H9 (cell line): Measurements from ENCODE around the gene EVL. TPM values are rescaled to one million over a fixed set of nuclear protein-coding genes. Genes with fewer than 3 reads are reported as not detected.

Source experiments
- DNase-seq: peaks from one replicate; pipeline ENCODE4 v3.0.0-alpha.2; 2017
- H2AFZ ChIP-seq: one replicate; pipeline ENCODE4 v1.6.1; 2013; ENCODE audit warnings: mild to moderate bottlenecking, low read length, control low read depth, moderate library complexity
- H2AK5ac ChIP-seq: 2 replicates; pipeline ENCODE4 v1.6.1; 2013; ENCODE audit warnings: low read length, control low read depth, mixed read lengths; ENCODE audit not compliant: insufficient read length
- H2BK120ac ChIP-seq: one replicate; pipeline ENCODE4 v1.6.1; 2013; ENCODE audit warnings: low read depth, mild to moderate bottlenecking, low read length, control low read depth, inconsistent platforms; ENCODE audit not compliant: poor library complexity, severe bottlenecking
- H2BK12ac ChIP-seq: 2 replicates; pipeline ENCODE4 v1.6.1; 2013; ENCODE audit warnings: low read length, control low read depth, mixed read lengths, low read depth; ENCODE audit not compliant: insufficient read length
- H2BK15ac ChIP-seq: 2 replicates; pipeline ENCODE4 v1.6.1; 2013; ENCODE audit warnings: low read depth, low read length, control low read depth
- H2BK20ac ChIP-seq: one replicate; pipeline ENCODE4 v1.6.1; 2013; ENCODE audit warnings: low read depth, mild to moderate bottlenecking, low read length, control low read depth, inconsistent platforms; ENCODE audit not compliant: poor library complexity, severe bottlenecking
- H2BK5ac ChIP-seq: 2 replicates; pipeline ENCODE4 v1.6.1; 2013; ENCODE audit warnings: low read length, control low read depth, mixed read lengths; ENCODE audit not compliant: insufficient read length
- H3K14ac ChIP-seq: 2 replicates; pipeline ENCODE4 v1.6.1; 2013; ENCODE audit warnings: low read length, control low read depth; ENCODE audit not compliant: insufficient read depth
- H3K18ac ChIP-seq: 2 replicates; pipeline ENCODE4 v1.6.1; 2013; ENCODE audit warnings: low read depth, mild to moderate bottlenecking, mixed read lengths, low read length, control low read depth; ENCODE audit not compliant: insufficient read length
- H3K23ac ChIP-seq: 2 replicates; pipeline ENCODE4 v1.6.1; 2013; ENCODE audit warnings: low read length, control low read depth, mixed read lengths, low read depth; ENCODE audit not compliant: insufficient read length
- H3K23me2 ChIP-seq: 2 replicates; pipeline ENCODE4 v1.6.1; 2013; ENCODE audit warnings: low read depth, mild to moderate bottlenecking, mixed read lengths, low read length, control low read depth; ENCODE audit not compliant: insufficient read length, poor library complexity, severe bottlenecking
- H3K27ac ChIP-seq: 2 replicates; pipeline ENCODE4 v1.5.1; 2013; ENCODE audit warnings: low read length, control low read depth, mixed read lengths, low read depth; ENCODE audit not compliant: insufficient read length
- H3K27me3 ChIP-seq: 2 replicates; pipeline ENCODE4 v1.6.1; 2013; ENCODE audit warnings: low read length, control low read depth, inconsistent platforms; ENCODE audit not compliant: insufficient read depth
- H3K4ac ChIP-seq: 2 replicates; pipeline ENCODE4 v1.6.1; 2013; ENCODE audit warnings: low read depth, mild to moderate bottlenecking, control low read depth, inconsistent platforms, low read length, moderate library complexity
- H3K4me1 ChIP-seq: 2 replicates; pipeline ENCODE4 v1.6.1; 2013; ENCODE audit warnings: low read length, control low read depth, inconsistent platforms; ENCODE audit not compliant: insufficient read depth
- H3K4me2 ChIP-seq: 2 replicates; pipeline ENCODE4 v1.6.1; 2013; ENCODE audit warnings: low read length, control low read depth, mixed read lengths; ENCODE audit not compliant: insufficient read length, insufficient read depth
- H3K56ac ChIP-seq: 2 replicates; pipeline ENCODE4 v1.6.1; 2013; ENCODE audit warnings: low read depth, mild to moderate bottlenecking, mixed read lengths, low read length, control low read depth; ENCODE audit not compliant: insufficient read length
- H3K79me1 ChIP-seq: 2 replicates; pipeline ENCODE4 v1.6.1; 2013; ENCODE audit warnings: low read depth, mild to moderate bottlenecking, moderate library complexity, low read length, control low read depth, inconsistent platforms; ENCODE audit not compliant: insufficient read depth, poor library complexity, severe bottlenecking
- H3K79me2 ChIP-seq: 2 replicates; pipeline ENCODE4 v1.6.1; 2013; ENCODE audit warnings: low read length, control low read depth, inconsistent platforms; ENCODE audit not compliant: insufficient read depth
- H3K9ac ChIP-seq: 2 replicates; pipeline ENCODE4 v1.6.1; 2013; ENCODE audit warnings: low read length, control low read depth, mixed read lengths; ENCODE audit not compliant: insufficient read length; ENCODE audit errors: extremely low read depth
- H3K9me3 ChIP-seq: one replicate; pipeline ENCODE4 v1.6.1; 2013; ENCODE audit warnings: low read depth, low read length, inconsistent platforms; ENCODE audit not compliant: control insufficient read depth
- H3T11ph ChIP-seq: one replicate; pipeline ENCODE4 v1.6.1; 2013; ENCODE audit warnings: mild to moderate bottlenecking, low read length, control low read depth, inconsistent platforms
- H4K20me1 ChIP-seq: one replicate; pipeline ENCODE4 v1.6.1; 2013; ENCODE audit not compliant: control insufficient read depth, insufficient read length, insufficient read depth
- H4K5ac ChIP-seq: 2 replicates; pipeline ENCODE4 v1.6.1; 2013; ENCODE audit warnings: low read depth, mild to moderate bottlenecking, mixed read lengths, low read length, control low read depth; ENCODE audit not compliant: insufficient read length
- H4K8ac ChIP-seq: replicated peaks from 2 replicates; pipeline ENCODE4 v1.6.1; 2013; ENCODE audit warnings: low read length, control low read depth, mixed read lengths, low read depth; ENCODE audit not compliant: insufficient read length
- H4K91ac ChIP-seq: 2 replicates; pipeline ENCODE4 v1.6.1; 2013; ENCODE audit warnings: low read depth, mild to moderate bottlenecking, moderate library complexity, mixed read lengths, low read length, control low read depth; ENCODE audit not compliant: insufficient read length
- H3K27ac Mint-ChIP-seq, 3 experiments: 2 replicates in 2 of 3; 3 replicates in 1 of 3; pipeline ENCODE4 v1.8.0; 2020 to 2021; ENCODE audit warnings: mixed read lengths in 3 of 3, mild to moderate bottlenecking in 1 of 3, moderate library complexity in 1 of 3
- H3K27me3 Mint-ChIP-seq: 2 replicates; pipeline ENCODE4 v1.8.0; 2021; ENCODE audit warnings: low read depth, mild to moderate bottlenecking, moderate library complexity, mixed read lengths
- H3K36me3 Mint-ChIP-seq, 3 experiments: 2 replicates in 2 of 3; 3 replicates in 1 of 3; pipeline ENCODE4 v1.8.0; 2020 to 2021; ENCODE audit warnings: low read depth in 3 of 3, mixed read lengths in 3 of 3; ENCODE audit not compliant: insufficient read depth in 1 of 3
- H3K4me1 Mint-ChIP-seq, 2 experiments: 2 replicates each; pipeline ENCODE4 v1.8.0; 2020; ENCODE audit warnings: mixed read lengths in 2 of 2
- H3K4me3 Mint-ChIP-seq, 2 experiments: 2 replicates in 1 of 2; 3 replicates in 1 of 2; pipeline ENCODE4 v1.8.0; 2020 to 2021; ENCODE audit warnings: mild to moderate bottlenecking in 2 of 2, mixed read lengths in 2 of 2, moderate library complexity in 1 of 2
- H3K9me3 Mint-ChIP-seq, 2 experiments: 2 replicates in 1 of 2; 3 replicates in 1 of 2; pipeline ENCODE4 v1.8.0; 2020; ENCODE audit warnings: mild to moderate bottlenecking in 2 of 2, mixed read lengths in 2 of 2, moderate library complexity in 1 of 2
- CTCF ChIP-seq: fragments of 200-600 bp; sonication (generic); conservative IDR thresholded peaks from 3 replicates; pipeline ENCODE4 v1.8.0; 2021; ENCODE audit warnings: antibody characterized with exemption, mild to moderate bottlenecking
- WGBS: extraction: QIAGEN DNeasy Blood & Tissue Kit; methylation state at CpG from one replicate; pipeline ENCODE4 v1.1.7; 2013; ENCODE audit warnings: missing lambda C conversion rate, low lambda C conversion rate, mixed read lengths; ENCODE audit not compliant: insufficient read length; ENCODE audit errors: extremely low coverage; 5-methylcytosine and 5-hydroxymethylcytosine counted together
- total RNA-seq: library from RNA; stranded (reverse); gene quantifications from 2 replicates; pipeline ENCODE4 v1.2.1, GENCODE V29; 2021

The EVL gene
- total RNA-seq, 1 experiment from 2014 or later, result 53.2 TPM

GRCh38 chr14:100106250-100107112 is 41.3 kb downstream of the EVL start:
- H3K9me3 Mint-ChIP-seq, result no peaks in the 10 kb centered on the region
- no peaks in the 10 kb centered on the region; a peak in 1 of 7 replicates for H3K36me3 Mint-ChIP-seq
- no CpG with 5 or more reads among the region's 17 CpGs for WGBS

More at GRCh38 chr14:100106250-100107112, 41.3 kb downstream of the EVL start:
- Histone ChIP-seq H4K8ac (no peak overlapping the region), H2BK12ac (no peak overlapping the region), H2BK5ac (no peak overlapping the region), H3T11ph (no peak overlapping the region), H4K20me1 (no peaks in the 10 kb centered on the region), H3K23me2 (no peaks in the 10 kb centered on the region), H2BK20ac (no peak overlapping the region), H3K23ac (no peak overlapping the region), H3K4me2 (no peak overlapping the region), H3K18ac (no peak overlapping the region), H2AK5ac (no peak overlapping the region), H3K27me3 (no peaks in the 10 kb centered on the region), H3K4ac (no peak overlapping the region), H3K4me1 (peaks cover 4% of the 10 kb centered on the region; the same call in 1 of the 2 replicates), H4K91ac (no peak overlapping the region), H3K79me1 (no peaks in the 10 kb centered on the region), H3K9me3 (no peaks in the 10 kb centered on the region), H2AFZ (no peak overlapping the region), H2BK120ac (no peak overlapping the region), H3K56ac (no peak overlapping the region), H4K5ac (no peak overlapping the region), H3K79me2 (no peaks in the 10 kb centered on the region), H2BK15ac (no peak overlapping the region), H3K9ac (no peak overlapping the region), H3K14ac (no peak overlapping the region), H3K27ac (no peak overlapping the region)
- no peak overlapping the region for H3K4me3 Mint-ChIP-seq
- no peaks in the 10 kb centered on the region for H3K27me3 Mint-ChIP-seq
- peaks cover 16 to 21% of the 10 kb centered on the region in 2 experiments for H3K4me1 Mint-ChIP-seq
- no peak; the same call in 2 of the 3 replicates for TF ChIP-seq CTCF
- DNase-seq, result no peak
- peak overlapping the region in 1 of 3 experiments; percentile 22; a peak in 1 of 7 replicates for H3K27ac Mint-ChIP-seq
